IMR-90 (cell line): ENCODE results near the gene SPEF2. TPM values are rescaled to one million over a fixed set of nuclear protein-coding genes. Genes with fewer than 3 reads are reported as not detected.

ENCODE experiments used
- ATAC-seq: fragments of 200-7000 bp; cut with Tn5 transposase; 2 replicates; pipeline ENCODE4 v1.9.1; 2020; ENCODE audit warnings: low read depth, mild to moderate bottlenecking, moderate library complexity
- BruUV-seq: library from RNA; stranded (reverse); fragments of 400-500 nt; replicated peaks from 2 replicates; lab custom pipeline; 2021; lab: Mats Ljungman, UMichigan
- CTCF ChIA-PET: fragments of 300-600 bp; formaldehyde crosslinking; extraction: SDS; loops from one replicate; lab custom pipeline; 2021; ENCODE audit warnings: antibody characterized with exemption; lab: Yijun Ruan, JAX
- POLR2A ChIA-PET: fragments of 300-600 bp; sonication (Branson Sonifier 250); formaldehyde crosslinking; loops from one replicate; lab custom pipeline; 2022; ENCODE audit warnings: antibody characterized with exemption; ENCODE audit not compliant: unreplicated experiment; lab: Charles Lee
- DNase-seq: peaks from one replicate; pipeline ENCODE4 v3.0.0; 2013
- H2AFZ ChIP-seq: replicated peaks from 2 replicates; pipeline ENCODE3; 2013; ENCODE audit warnings: low read length, mild to moderate bottlenecking; ENCODE audit not compliant: poor library complexity
- H2AK5ac ChIP-seq: 2 replicates; pipeline ENCODE4 v1.6.1; 2013; ENCODE audit warnings: low read depth, low read length, inconsistent platforms
- H2AK9ac ChIP-seq: replicated peaks from 2 replicates; pipeline ENCODE3; 2013; ENCODE audit warnings: mild to moderate bottlenecking, low read depth, low read length, moderate library complexity; ENCODE audit not compliant: poor library complexity
- H2BK120ac ChIP-seq: 2 replicates; pipeline ENCODE4 v1.6.1; 2013; ENCODE audit warnings: low read depth, low read length, inconsistent platforms
- H2BK15ac ChIP-seq: 3 replicates; pipeline ENCODE4 v1.6.1; 2013; ENCODE audit warnings: low read depth, low read length, inconsistent platforms
- H2BK20ac ChIP-seq: 2 replicates; pipeline ENCODE4 v1.6.1; 2013; ENCODE audit warnings: low read depth, mild to moderate bottlenecking, inconsistent platforms, low read length, moderate library complexity
- H2BK5ac ChIP-seq: 2 replicates; pipeline ENCODE4 v1.6.1; 2013; ENCODE audit warnings: mild to moderate bottlenecking, low read depth, low read length, inconsistent platforms; ENCODE audit not compliant: poor library complexity, severe bottlenecking
- H3K14ac ChIP-seq: replicated peaks from 2 replicates; pipeline ENCODE4 v1.6.1; 2013; ENCODE audit warnings: low read depth, low read length, inconsistent platforms
- H3K18ac ChIP-seq: 2 replicates; pipeline ENCODE4 v1.6.1; 2013; ENCODE audit warnings: low read depth, low read length, control low read depth
- H3K23ac ChIP-seq: 2 replicates; pipeline ENCODE4 v1.6.1; 2013; ENCODE audit warnings: low read depth, low read length, inconsistent platforms
- H3K27ac ChIP-seq: 2 replicates; pipeline ENCODE4 v1.5.1; 2013; ENCODE audit warnings: mild to moderate bottlenecking, control low read depth, low read length; ENCODE audit not compliant: insufficient read depth
- H3K27me3 ChIP-seq: 2 replicates; pipeline ENCODE4 v1.6.1; 2013; ENCODE audit warnings: low read length; ENCODE audit not compliant: control insufficient read depth, insufficient read depth
- H3K36me3 ChIP-seq: 2 replicates; pipeline ENCODE4 v1.6.1; 2013; ENCODE audit warnings: low read length, mixed read lengths; ENCODE audit not compliant: control insufficient read depth, insufficient read depth
- H3K4ac ChIP-seq: 2 replicates; pipeline ENCODE4 v1.6.1; 2013; ENCODE audit warnings: low read depth, low read length, inconsistent platforms
- H3K4me1 ChIP-seq: 2 replicates; pipeline ENCODE4 v1.6.1; 2013; ENCODE audit warnings: low read length, mixed read lengths; ENCODE audit not compliant: control insufficient read depth, insufficient read depth
- H3K4me2 ChIP-seq: 2 replicates; pipeline ENCODE4 v1.6.1; 2013; ENCODE audit warnings: low read depth, mild to moderate bottlenecking, control low read depth, low read length, moderate library complexity
- H3K4me3 ChIP-seq: 2 replicates; pipeline ENCODE4 v1.5.1; 2013; ENCODE audit warnings: low read depth, mild to moderate bottlenecking, control low read depth, low read length, moderate library complexity; ENCODE audit not compliant: insufficient read depth
- H3K56ac ChIP-seq: 2 replicates; pipeline ENCODE4 v1.6.1; 2013; ENCODE audit warnings: low read length, inconsistent platforms; ENCODE audit not compliant: insufficient read depth; ENCODE audit errors: extremely low read depth
- H3K79me1 ChIP-seq, 2 experiments: 2 replicates each; pipeline ENCODE4 v1.6.1; 2013; ENCODE audit warnings: low read length in 2 of 2, inconsistent platforms in 1 of 2, low read depth in 1 of 2
- H3K9ac ChIP-seq: 2 replicates; pipeline ENCODE4 v1.6.1; 2013; ENCODE audit warnings: low read depth, low read length, control low read depth
- H3K9me1 ChIP-seq: 2 replicates; pipeline ENCODE4 v1.6.1; 2013; ENCODE audit warnings: low read length, inconsistent platforms; ENCODE audit not compliant: insufficient read depth
- H3K9me3 ChIP-seq: 2 replicates; pipeline ENCODE4 v1.6.1; 2013; ENCODE audit warnings: low read length; ENCODE audit not compliant: control insufficient read depth, insufficient read depth
- H4K20me1 ChIP-seq: 2 replicates; pipeline ENCODE4 v1.6.1; 2013; ENCODE audit warnings: low read length, inconsistent platforms; ENCODE audit not compliant: insufficient read depth
- H4K5ac ChIP-seq: 2 replicates; pipeline ENCODE4 v1.6.1; 2013; ENCODE audit warnings: mild to moderate bottlenecking, low read depth, low read length, control low read depth
- H4K8ac ChIP-seq, 2 experiments: 2 replicates each; pipeline ENCODE4 v1.6.1; 2013; ENCODE audit warnings: low read depth in 2 of 2, low read length in 2 of 2, control low read depth in 1 of 2, inconsistent platforms in 1 of 2
- H4K91ac ChIP-seq: 2 replicates; pipeline ENCODE4 v1.6.1; 2013; ENCODE audit warnings: low read depth, low read length, inconsistent platforms; ENCODE audit not compliant: insufficient read depth
- BHLHE40 ChIP-seq: fragments of 150-350 bp; IDR thresholded peaks from 2 replicates; pipeline ENCODE4 v1.6.1; 2016; ENCODE audit warnings: mild to moderate bottlenecking, low read depth, low read length
- CEBPB ChIP-seq: IDR thresholded peaks from 2 replicates; pipeline ENCODE4 v1.6.1; 2012; ENCODE audit warnings: low read depth, low read length, improper control_type of control experiment
- CHD1 ChIP-seq: IDR thresholded peaks from 2 replicates; pipeline ENCODE4 v1.6.1; 2012; ENCODE audit warnings: low read depth, low read length, improper control_type of control experiment
- CTCF ChIP-seq: conservative IDR thresholded peaks from 2 replicates; pipeline ENCODE4 v1.5.1; 2012; ENCODE audit warnings: mild to moderate bottlenecking, low read depth, low read length, improper control_type of control experiment
- ELK1 ChIP-seq: fragments of 150-350 bp; IDR thresholded peaks from 2 replicates; pipeline ENCODE4 v1.6.1; 2016; ENCODE audit warnings: low read depth, mild to moderate bottlenecking, low read length, moderate library complexity, borderline replicate concordance
- MAFK ChIP-seq: IDR thresholded peaks from 2 replicates; pipeline ENCODE4 v1.6.1; 2012; ENCODE audit warnings: low read depth, low read length, improper control_type of control experiment
- MAZ ChIP-seq: IDR thresholded peaks from 2 replicates; pipeline ENCODE4 v1.6.1; 2012; ENCODE audit warnings: low read depth, mild to moderate bottlenecking, low read length, improper control_type of control experiment, moderate library complexity, borderline replicate concordance
- MXI1 ChIP-seq: IDR thresholded peaks from 2 replicates; pipeline ENCODE4 v1.6.1; 2012; ENCODE audit warnings: low read depth, mild to moderate bottlenecking, low read length, moderate library complexity, borderline replicate concordance
- NFE2L2 ChIP-seq: fragments of 150-350 bp; IDR thresholded peaks from 2 replicates; pipeline ENCODE4 v1.6.1; 2016; ENCODE audit warnings: low read depth, mild to moderate bottlenecking, low read length
- POLR2A ChIP-seq: IDR thresholded peaks from 2 replicates; pipeline ENCODE4 v1.6.1; 2012; ENCODE audit warnings: mild to moderate bottlenecking, low read depth, low read length
- RCOR1 ChIP-seq: IDR thresholded peaks from 2 replicates; pipeline ENCODE4 v1.6.1; 2012; ENCODE audit warnings: mild to moderate bottlenecking, low read length, improper control_type of control experiment; ENCODE audit not compliant: insufficient replicate concordance
- RFX5 ChIP-seq: IDR thresholded peaks from 2 replicates; pipeline ENCODE4 v1.8.0; 2012; ENCODE audit warnings: low read depth, mild to moderate bottlenecking, low read length, moderate library complexity
- USF2 ChIP-seq: fragments of 150-350 bp; IDR thresholded peaks from 2 replicates; pipeline ENCODE4 v1.6.1; 2017; ENCODE audit warnings: mild to moderate bottlenecking, antibody characterized with exemption, low read length, low read depth
- WGBS, 2 experiments: methylation state at CpG; one replicate each; pipeline versions ENCODE4 v1.1.5 to v1.1.7; 2013; ENCODE audit warnings: missing lambda C conversion rate in 2 of 2; ENCODE audit not compliant: insufficient read length in 1 of 2; ENCODE audit errors: extremely low coverage in 2 of 2; 5-methylcytosine and 5-hydroxymethylcytosine counted together
- dilution Hi-C: fragments of 300-500 bp; cut with HindIII; formaldehyde crosslinking; loops from one replicate; pipeline ENCODE4 v1.14.3; 2018; ENCODE audit warnings: low sequenced_read_pairs; ENCODE audit not compliant: unreplicated experiment
- in situ Hi-C: fragments of 300-500 bp; cut with MboI; formaldehyde crosslinking; loops from 3 replicates; pipeline ENCODE4 v1.14.3; 2019; ENCODE audit warnings: low sequenced_read_pairs, inconsistent platforms, mixed read lengths
- intact Hi-C: fragments of 100-400 bp; cut with micrococcal nuclease; formaldehyde crosslinking; loops from 2 replicates; pipeline ENCODE4 v1.10.0; 2022
- polyA plus RNA-seq, 3 experiments: library from polyadenylated mRNA; depleted of rRNA; stranded (reverse); fragments of >200 nt; gene quantifications; 2 replicates each; pipeline ENCODE4 v1.2.3, GENCODE V29; 2012; ENCODE audit warnings: low replicate concordance in 1 of 3
- total RNA-seq: library from RNA; depleted of rRNA; stranded (reverse); fragments of >200 nt; gene quantifications from 2 replicates; pipeline ENCODE4 v1.2.3, GENCODE V29; 2012

SPEF2 gene
- total and polyA plus RNA-seq, 2 of the 4 experiments (the other 2 are of a cell fraction) = 1.7 to 2.3 TPM

DNA sequence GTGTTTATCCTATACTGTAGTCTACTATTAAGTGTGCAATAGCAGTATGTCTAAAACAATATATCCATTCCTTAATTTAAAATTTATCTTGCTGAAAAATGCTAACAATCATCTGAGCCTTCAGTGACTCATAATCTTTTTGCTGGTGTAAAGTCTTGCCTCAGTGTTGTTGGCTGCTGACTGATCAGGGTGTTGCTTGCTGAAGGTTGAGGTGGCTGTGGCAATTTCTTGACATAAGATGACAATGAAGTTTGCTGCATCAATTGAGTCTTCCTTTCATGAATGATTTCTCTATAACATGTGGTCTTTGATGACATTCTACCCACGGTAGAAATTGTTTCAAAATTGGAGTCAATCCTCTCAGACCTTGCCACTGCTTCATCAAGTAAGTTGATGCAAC, 24.3 kb upstream of the SPEF2 start:
- no peak overlapping the region for H2AFZ ChIP-seq
- H3K4me1 ChIP-seq = no peaks in the 10 kb centered on the region
- ATAC-seq (no peak), DNase-seq (no peak)
- no peak overlapping the region for H3K23ac ChIP-seq
- no peak overlapping the region for H2BK20ac ChIP-seq
- in situ Hi-C loops = no loop called here
- no peaks in the 10 kb centered on the region for H3K79me1 ChIP-seq
- H3K27ac ChIP-seq = no peak overlapping the region
- CTCF ChIA-PET = no interaction called here
- H3K36me3 ChIP-seq = no peaks in the 10 kb centered on the region
- H3K9me1 ChIP-seq = no peaks in the 10 kb centered on the region
- H3K18ac ChIP-seq = no peak overlapping the region
- H4K91ac ChIP-seq = no peak overlapping the region
- no peak overlapping the region for H3K4me3 ChIP-seq
- H3K4ac ChIP-seq = no peak overlapping the region
- H4K8ac ChIP-seq = no peak overlapping the region
- no peaks in the 10 kb centered on the region for H3K9me3 ChIP-seq
- no peak overlapping the region for H3K56ac ChIP-seq
- H2AK5ac ChIP-seq = no peak overlapping the region
- H4K5ac ChIP-seq = no peak overlapping the region
- no peak overlapping the region for H3K9ac ChIP-seq
- no peaks in the 10 kb centered on the region for H4K20me1 ChIP-seq
- no peak overlapping the region for H2AK9ac ChIP-seq
- no peak overlapping the region for H2BK5ac ChIP-seq
- no peak overlapping the region for H2BK120ac ChIP-seq
- WGBS, 2 experiments = no CpG with 5 or more reads among the region's 1 CpG
- no peak overlapping the region for H2BK15ac ChIP-seq
- intact Hi-C loops = no loop called here
- dilution Hi-C loops = no loop called here
- H3K27me3 ChIP-seq = 0 out of 2 replicates have a peak, but pooled peaks cover 1% of the 10 kb centered on the region
- BruUV-seq = no TSS peak
- H3K14ac ChIP-seq = no peak overlapping the region
- H3K4me2 ChIP-seq = no peak overlapping the region
- POLR2A ChIA-PET = no interaction called here
- TF ChIP-seq POLR2A = no peak
- TF ChIP-seq BHLHE40 = no peak
- no peak for TF ChIP-seq MXI1
- no peak for TF ChIP-seq CTCF
- no peak for TF ChIP-seq RCOR1
- no peak for TF ChIP-seq MAZ
- no peak for TF ChIP-seq ELK1
- no peak for TF ChIP-seq RFX5
- TF ChIP-seq CHD1 = no peak
- no peak for TF ChIP-seq USF2
- TF ChIP-seq CEBPB = no peak
- TF ChIP-seq NFE2L2 = no peak
- no peak for TF ChIP-seq MAFK
